Measurements from ENCODE around the gene CPE. TPM values are rescaled to one million over a fixed set of nuclear protein-coding genes. Genes with fewer than 3 reads are reported as not detected.

CPE gene
- total RNA-seq, 1 donor = 6.9 TPM

GRCh38 chr4:165512424-165512823, 133.6 kb downstream of the CPE start:
- H3K27me3 ChIP-seq (ENCODE audit: insufficient read depth, low read length) = no peaks in the 10 kb centered on the region
- H3K4me1 ChIP-seq (ENCODE audit: insufficient read depth, low read length) = no peaks in the 10 kb centered on the region
- H3K9me3 ChIP-seq (ENCODE audit: low read depth, low read length) = no peaks in the 10 kb centered on the region
- H4K20me1 ChIP-seq (ENCODE audit: insufficient read depth, low read length) = no peaks in the 10 kb centered on the region
- H3K36me3 ChIP-seq (ENCODE audit: insufficient read depth, low read length) = no peaks in the 10 kb centered on the region
- DNase-seq (ENCODE audit: insufficient read length, low spot score, missing footprints) = no peak
- TF ChIP-seq CTCF (IDR thresholded peaks at IDR 0.05; ENCODE audit: extremely low read depth, low read depth, low read length) = no peak
- H3K4me3 ChIP-seq (ENCODE audit: insufficient read depth, low read length) = no peak overlapping the region
- no peak overlapping the region for H3K27ac ChIP-seq (ENCODE audit: low read depth, low read length)
- H3K79me2 ChIP-seq (ENCODE audit: insufficient read depth, low read length) = no peaks in the 10 kb centered on the region
- no peak overlapping the region for H3K4me2 ChIP-seq (ENCODE audit: insufficient read depth, low read length)
- H2AFZ ChIP-seq (ENCODE audit: low read length) = no peak overlapping the region

- Histone ChIP-seq H3K27ac (ENCODE audit: low read depth, low read length) (no peak overlapping the region), H3K4me1 (ENCODE audit: insufficient read depth, low read length) (no peaks in the 10 kb centered on the region), H3K79me2 (ENCODE audit: insufficient read depth, low read length) (no peaks in the 10 kb centered on the region), H3K27me3 (ENCODE audit: insufficient read depth, low read length) (no peaks in the 10 kb centered on the region), H3K4me2 (ENCODE audit: insufficient read depth, low read length) (no peak overlapping the region), H3K4me3 (ENCODE audit: insufficient read depth, low read length) (no peak overlapping the region), H3K36me3 (ENCODE audit: insufficient read depth, low read length) (no peaks in the 10 kb centered on the region), H3K9me3 (ENCODE audit: low read depth, low read length) (no peaks in the 10 kb centered on the region), H2AFZ (ENCODE audit: low read length) (no peak overlapping the region), H4K20me1 (ENCODE audit: insufficient read depth, low read length) (no peaks in the 10 kb centered on the region)
- TF ChIP-seq CTCF (IDR thresholded peaks at IDR 0.05; ENCODE audit: extremely low read depth, low read depth, low read length) = no peak
- DNase-seq (ENCODE audit: insufficient read length, low spot score, missing footprints) = no peak
Observed at GRCh38 chr4:165514739-165515138, 135.9 kb downstream of the CPE start.

- H2AFZ ChIP-seq (ENCODE audit: low read length) = no peak overlapping the region
- no peak overlapping the region for H3K4me3 ChIP-seq (ENCODE audit: insufficient read depth, low read length)
- TF ChIP-seq CTCF (IDR thresholded peaks at IDR 0.05; ENCODE audit: extremely low read depth, low read depth, low read length) = no peak
- H3K79me2 ChIP-seq (ENCODE audit: insufficient read depth, low read length) = no peaks in the 10 kb centered on the region
- H3K4me1 ChIP-seq (ENCODE audit: insufficient read depth, low read length) = no peaks in the 10 kb centered on the region
- no peaks in the 10 kb centered on the region for H4K20me1 ChIP-seq (ENCODE audit: insufficient read depth, low read length)
- no peak overlapping the region for H3K27ac ChIP-seq (ENCODE audit: low read depth, low read length)
- H3K36me3 ChIP-seq (ENCODE audit: insufficient read depth, low read length) = no peaks in the 10 kb centered on the region
- no peak overlapping the region for H3K4me2 ChIP-seq (ENCODE audit: insufficient read depth, low read length)
- no peaks in the 10 kb centered on the region for H3K9me3 ChIP-seq (ENCODE audit: low read depth, low read length)
- no peaks in the 10 kb centered on the region for H3K27me3 ChIP-seq (ENCODE audit: insufficient read depth, low read length)
- no peak for DNase-seq (ENCODE audit: insufficient read length, low spot score, missing footprints)
Observed at GRCh38 chr4:165515201-165515600, 136.4 kb downstream of the CPE start.

DNA sequence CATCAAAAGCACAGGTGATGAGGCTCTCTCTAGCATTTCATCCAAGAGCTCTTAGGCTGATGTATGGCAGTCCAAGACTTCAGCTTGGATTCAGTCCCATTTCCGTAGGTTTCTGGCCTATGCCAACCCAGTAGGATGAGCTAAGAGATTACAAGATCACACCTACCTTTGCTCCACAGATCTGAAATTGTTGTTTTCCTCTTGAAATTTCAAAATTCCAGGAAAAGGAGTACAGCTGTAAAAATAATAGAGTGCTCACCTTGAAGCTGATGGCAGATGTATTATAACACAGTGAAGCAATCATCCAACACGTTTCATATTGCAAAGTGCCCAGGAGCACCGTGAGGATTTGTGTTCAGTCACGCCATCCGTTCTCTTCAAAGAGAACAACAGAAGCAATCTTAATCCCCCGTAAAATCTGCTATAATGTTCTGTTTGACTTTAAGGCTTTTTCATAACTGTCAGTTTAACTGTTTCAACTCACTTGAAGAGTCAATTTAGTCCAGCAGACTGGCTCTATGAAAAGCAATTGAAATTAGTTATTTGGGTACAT, 137.5 kb downstream of the CPE start:
- no peak for TF ChIP-seq CTCF (IDR thresholded peaks at IDR 0.05; ENCODE audit: extremely low read depth, low read depth, low read length)
- Histone ChIP-seq H3K4me3 (ENCODE audit: insufficient read depth, low read length) (no peak overlapping the region), H3K27me3 (ENCODE audit: insufficient read depth, low read length) (no peaks in the 10 kb centered on the region), H3K36me3 (ENCODE audit: insufficient read depth, low read length) (no peaks in the 10 kb centered on the region), H3K4me2 (ENCODE audit: insufficient read depth, low read length) (no peak overlapping the region), H3K27ac (ENCODE audit: low read depth, low read length) (no peak overlapping the region), H2AFZ (ENCODE audit: low read length) (no peak overlapping the region), H3K9me3 (ENCODE audit: low read depth, low read length) (no peaks in the 10 kb centered on the region), H3K4me1 (ENCODE audit: insufficient read depth, low read length) (no peaks in the 10 kb centered on the region), H3K79me2 (ENCODE audit: insufficient read depth, low read length) (no peaks in the 10 kb centered on the region), H4K20me1 (ENCODE audit: insufficient read depth, low read length) (no peaks in the 10 kb centered on the region)
- no peak for DNase-seq (ENCODE audit: insufficient read length, low spot score, missing footprints)

All from osteoblast (primary cell).